ENCODE data around the gene NDUFA9.

The NDUFA9 gene

GRCh38 chr12:4628406-4628805 is 20.5 kb upstream of the NDUFA9 start (continued):
- TF ChIP-seq TSHZ2 (CRISPR knock-in tag; IDR thresholded peaks at IDR 0.05): no peak
- no peak for TF ChIP-seq PPARA (CRISPR knock-in tag; IDR thresholded peaks at IDR 0.05; ENCODE audit: borderline replicate concordance)

- ATAC-seq: no peak
- TF ChIP-seq ISL1 (CRISPR knock-in tag; IDR thresholded peaks at IDR 0.05) (no peak), ZFP3 (CRISPR knock-in tag; IDR thresholded peaks at IDR 0.05) (no peak), CSRNP3 (CRISPR knock-in tag; IDR thresholded peaks at IDR 0.05) (no peak), SNAI2 (CRISPR knock-in tag; IDR thresholded peaks at IDR 0.05) (no peak), POU6F1 (CRISPR knock-in tag; IDR thresholded peaks at IDR 0.05; ENCODE audit: borderline replicate concordance, low read depth) (no peak), TSHZ2 (CRISPR knock-in tag; IDR thresholded peaks at IDR 0.05) (no peak), BACH2 (CRISPR knock-in tag; IDR thresholded peaks at IDR 0.05; ENCODE audit: borderline replicate concordance) (no peak), GLIS3 (CRISPR knock-in tag; IDR thresholded peaks at IDR 0.05) (no peak), TOX (CRISPR knock-in tag; IDR thresholded peaks at IDR 0.05; ENCODE audit: borderline replicate concordance) (no peak), ZNF70 (CRISPR knock-in tag; IDR thresholded peaks at IDR 0.05) (no peak), ZNF565 (CRISPR knock-in tag; conservative IDR thresholded peaks at IDR 0.05; ENCODE audit: low read depth) (no peak), TCF4 (CRISPR knock-in tag; IDR thresholded peaks at IDR 0.05; ENCODE audit: borderline replicate concordance) (no peak), ARNTL (CRISPR knock-in tag; IDR thresholded peaks at IDR 0.05; ENCODE audit: borderline replicate concordance, low read depth) (no peak), OSR1 (CRISPR knock-in tag; IDR thresholded peaks at IDR 0.05) (no peak), CSDC2 (CRISPR knock-in tag; IDR thresholded peaks at IDR 0.05) (no peak), PPARA (CRISPR knock-in tag; IDR thresholded peaks at IDR 0.05; ENCODE audit: borderline replicate concordance) (no peak)
Observed at GRCh38 chr12:4630262-4630661, 18.7 kb upstream of the NDUFA9 start.

- no peak for ATAC-seq
- TF ChIP-seq GLIS3 (CRISPR knock-in tag; IDR thresholded peaks at IDR 0.05): no peak
- no peak for TF ChIP-seq POU6F1 (CRISPR knock-in tag; IDR thresholded peaks at IDR 0.05; ENCODE audit: borderline replicate concordance, low read depth)
- no peak for TF ChIP-seq TSHZ2 (CRISPR knock-in tag; IDR thresholded peaks at IDR 0.05)
- no peak for TF ChIP-seq ARNTL (CRISPR knock-in tag; IDR thresholded peaks at IDR 0.05; ENCODE audit: borderline replicate concordance, low read depth)
- no peak for TF ChIP-seq ESRRG (CRISPR knock-in tag; IDR thresholded peaks at IDR 0.05)
- TF ChIP-seq ZFP3 (CRISPR knock-in tag; IDR thresholded peaks at IDR 0.05): no peak
Observed at GRCh38 chr12:4643747-4644146, 5.2 kb upstream of the NDUFA9 start.
